ENCODE results near the gene KLHL40.

Gene KLHL40

GRCh38 chr3:42728668-42729364 lies 43.5 kb downstream of the KLHL40 start:
- DNase-seq: no peak

DNA sequence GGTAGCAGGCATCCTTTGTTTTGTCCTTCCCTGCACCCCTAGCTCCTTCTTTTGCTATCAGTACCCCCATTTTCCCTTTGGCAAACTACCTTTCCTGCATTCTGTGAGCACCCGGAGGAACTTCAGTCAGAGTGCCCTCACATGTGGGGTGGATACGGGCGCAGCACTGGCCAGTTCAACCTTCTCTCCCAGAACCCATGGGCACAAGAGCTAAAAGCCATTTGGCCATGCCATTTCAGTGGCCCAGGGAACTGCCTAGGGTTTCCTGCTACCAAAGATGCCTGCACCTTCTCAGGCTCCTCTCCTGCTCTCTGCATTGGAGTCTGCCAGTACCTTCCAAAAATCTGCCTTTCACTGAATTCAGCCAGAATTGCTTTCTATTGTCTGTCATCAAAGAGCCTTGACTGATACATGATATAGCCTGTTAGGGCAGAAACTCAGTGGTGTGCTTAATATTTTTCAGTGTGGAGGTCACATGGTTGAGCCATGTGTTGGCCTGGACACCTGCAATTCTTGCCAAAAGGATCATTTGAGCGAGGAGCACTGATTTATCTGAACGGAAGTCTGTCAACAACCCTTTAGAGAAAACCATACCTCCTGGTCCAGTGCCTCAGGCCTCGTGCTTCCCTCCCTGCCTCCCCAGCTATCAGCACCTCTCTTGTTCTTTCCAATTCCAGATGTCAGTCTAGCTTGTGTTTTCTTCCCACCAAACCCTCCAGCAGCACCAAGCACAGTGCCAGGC lies 44.2 kb downstream of the KLHL40 start:
- DNase-seq: no peak

DNA sequence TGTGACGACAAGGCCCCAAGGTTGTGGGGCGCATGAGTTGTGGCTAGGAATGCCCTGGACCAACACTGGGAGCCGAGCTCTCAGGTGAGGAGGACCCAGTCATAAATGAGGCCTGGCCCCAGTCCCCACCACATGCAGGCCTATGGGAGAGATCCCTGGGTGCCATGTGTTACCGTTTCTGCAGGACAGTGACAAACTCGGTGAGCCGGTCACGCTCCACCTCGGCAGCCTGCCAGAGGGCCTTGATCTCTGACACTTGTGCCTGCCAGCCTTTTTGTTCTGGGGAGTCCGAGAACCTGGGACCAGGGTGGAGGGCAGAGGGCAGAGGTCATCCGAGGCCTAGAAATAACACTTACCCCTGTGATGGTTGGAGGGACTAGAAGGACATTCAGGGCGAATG lies 45.0 kb downstream of the KLHL40 start:
- no peak for DNase-seq

DNA sequence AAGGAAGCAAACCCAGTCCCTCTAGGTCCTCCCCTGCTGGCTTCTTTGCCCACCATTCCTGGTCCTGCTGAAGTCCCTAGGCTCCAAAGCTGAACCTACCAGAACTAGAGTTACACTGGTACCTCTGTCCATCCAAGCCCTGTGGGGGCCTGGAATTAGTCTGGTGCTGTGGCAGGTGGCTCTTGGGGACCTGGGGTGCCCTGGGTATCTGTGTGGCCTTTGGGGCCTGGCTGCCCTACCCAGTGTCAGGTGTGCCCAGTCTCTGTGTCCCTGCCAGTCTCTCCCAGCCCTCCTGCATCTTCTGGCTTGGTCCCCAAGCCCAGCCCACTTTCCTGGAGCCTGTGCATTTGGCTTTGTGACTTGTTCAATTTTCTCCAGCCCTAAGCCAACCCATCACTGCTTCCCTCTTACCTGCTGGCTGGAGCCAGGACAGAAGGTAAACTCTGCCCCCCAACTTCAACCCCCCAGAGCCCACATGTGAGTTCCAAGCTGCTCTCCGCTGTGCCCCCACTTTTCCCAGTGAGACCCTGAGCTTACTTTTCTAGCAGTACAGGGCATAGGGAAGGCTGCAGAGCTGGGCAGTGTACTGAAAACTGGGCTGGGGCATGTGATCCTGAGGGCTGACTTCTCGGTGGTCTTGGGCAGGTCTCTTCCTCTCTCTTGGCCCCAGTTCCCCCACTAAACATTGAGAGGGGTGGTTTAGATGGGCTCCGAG lies 45.5 kb downstream of the KLHL40 start:
- DNase-seq: no peak

DNA sequence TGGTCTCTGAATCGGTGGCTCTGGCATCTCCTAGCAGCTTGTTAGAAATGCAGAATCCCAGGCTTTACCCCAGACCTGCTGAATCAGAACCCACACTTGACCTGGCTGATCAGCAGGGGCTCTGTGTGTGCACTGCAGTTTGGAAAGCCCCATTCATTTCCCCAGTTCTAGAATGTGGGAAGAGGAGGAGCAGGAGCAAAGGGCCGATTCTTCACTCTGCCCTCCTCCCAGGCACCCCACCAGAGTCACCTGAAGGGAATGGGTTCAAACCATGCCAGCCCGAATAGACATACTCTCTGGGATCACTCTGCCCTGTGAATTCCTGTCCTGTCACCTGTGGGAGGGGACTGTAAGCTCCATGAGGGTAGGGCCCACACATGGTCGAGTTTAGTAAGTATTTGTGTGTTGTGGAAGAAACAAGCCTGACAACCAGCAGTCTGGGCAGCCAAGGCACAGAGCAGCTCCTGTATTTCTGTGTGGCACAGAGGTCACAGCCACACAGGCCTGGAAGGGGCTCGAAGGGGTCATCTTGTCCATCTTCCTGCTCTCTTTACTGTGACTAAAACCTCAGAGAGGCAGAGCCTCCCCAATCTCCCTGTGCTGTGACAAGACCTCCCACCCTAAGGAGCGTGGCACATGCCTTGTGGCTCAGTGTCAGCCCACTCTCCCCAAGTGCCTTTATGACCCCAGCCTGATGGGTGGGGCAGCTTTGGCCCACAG lies 46.3 kb downstream of the KLHL40 start:
- DNase-seq: no peak

- no peak for DNase-seq
These were observed 47.0 kb downstream of the KLHL40 start for GRCh38 chr3:42732196-42732828.

DNA sequence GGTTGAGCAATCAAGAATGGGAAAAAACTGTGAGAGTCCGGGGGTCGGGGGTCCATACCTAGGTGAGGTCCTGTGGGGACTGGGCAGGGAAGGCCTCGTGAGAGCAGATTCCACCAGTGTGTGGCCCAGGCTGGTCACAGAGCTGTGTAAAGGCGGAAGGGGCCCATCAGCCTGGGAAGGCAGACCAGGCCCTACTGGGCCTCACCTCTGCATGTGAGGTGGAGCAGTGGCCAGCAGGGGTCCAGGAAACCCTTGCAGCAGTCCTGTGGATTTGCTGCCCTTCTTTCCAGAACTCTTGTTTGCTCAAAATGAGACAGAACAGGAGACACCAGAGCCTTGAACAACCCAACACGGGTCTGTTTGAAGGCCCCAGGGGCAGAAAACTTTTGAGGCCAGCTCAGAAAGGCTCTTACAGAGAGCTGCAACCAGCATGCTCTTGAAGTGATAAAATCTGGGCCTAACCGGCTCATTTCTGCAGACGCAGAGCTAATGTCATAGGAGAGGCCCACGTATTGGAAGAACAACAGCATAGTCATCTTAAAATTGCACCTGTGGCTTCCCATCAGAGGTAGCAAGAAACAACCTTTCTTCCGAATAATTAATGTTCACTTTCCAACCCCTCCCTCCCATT lies 47.6 kb downstream of the KLHL40 start:
- no peak for DNase-seq

- DNase-seq: no peak
These were observed 48.3 kb downstream of the KLHL40 start for GRCh38 chr3:42733501-42734262.

GRCh38 chr3:42734263-42734860 lies 49.0 kb downstream of the KLHL40 start:
- DNase-seq: no peak

- DNase-seq: no peak
These were observed 49.7 kb downstream of the KLHL40 start for GRCh38 chr3:42735019-42735418.

GRCh38 chr3:42735615-42736014 lies 50.3 kb downstream of the KLHL40 start:
- DNase-seq: no peak

GRCh38 chr3:42736081-42736480 lies 50.7 kb downstream of the KLHL40 start:
- peak; percentile 9 for DNase-seq

- no peak for DNase-seq
These were observed 51.2 kb downstream of the KLHL40 start for GRCh38 chr3:42736531-42736930.

- DNase-seq: no peak
These were observed 54.2 kb downstream of the KLHL40 start for GRCh38 chr3:42739401-42740158.

DNA sequence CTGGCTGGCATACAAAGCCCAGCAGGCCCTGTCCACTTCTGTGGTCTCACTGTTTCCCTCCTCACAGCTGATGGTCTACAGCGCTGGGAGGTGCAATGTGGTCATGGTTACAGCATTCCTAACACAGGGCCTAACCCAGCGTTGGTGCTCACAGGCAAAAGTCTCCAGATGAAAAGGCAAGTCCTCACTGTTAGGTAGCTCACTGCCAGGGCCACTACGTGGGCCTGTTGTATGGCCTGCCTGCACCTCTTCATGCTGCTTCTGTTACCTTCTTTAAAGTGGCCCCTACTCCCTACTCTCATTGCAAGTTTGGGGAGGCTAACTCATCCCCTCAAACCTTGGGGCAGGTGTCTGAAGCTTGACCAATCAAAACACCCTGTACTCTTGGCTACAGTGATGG lies 56.5 kb downstream of the KLHL40 start:
- DNase-seq: no peak

All from NCI-H1105 (cell line).